Measurements from ENCODE around the gene CDCP1.

The CDCP1 gene

GRCh38 chr3:45167011-45167911 lies 21.1 kb upstream of the CDCP1 start:
- Histone ChIP-seq H3K9ac (ENCODE audit: insufficient read length) (peak overlapping the region; percentile 47), H3K27ac (peak overlapping the region; percentile 94), H3K4me3 (peak overlapping the region; percentile 66), H3K9me3 (ENCODE audit: low read depth, low read length) (no peaks in the 10 kb centered on the region), H3K36me3 (ENCODE audit: insufficient read depth, low read length) (no peaks in the 10 kb centered on the region)
- no peak for DNase-seq (ENCODE audit: low read depth, low spot score)
- TF ChIP-seq POLR2AphosphoS5 (IDR thresholded peaks at IDR 0.05; ENCODE audit: borderline replicate concordance, low read depth, low read length) = peak; percentile 45
- TF ChIP-seq FOXP2 (optimal IDR thresholded peaks at IDR 0.05; ENCODE audit: control extremely low read depth, extremely low read length, insufficient read depth) = no peak

DNA sequence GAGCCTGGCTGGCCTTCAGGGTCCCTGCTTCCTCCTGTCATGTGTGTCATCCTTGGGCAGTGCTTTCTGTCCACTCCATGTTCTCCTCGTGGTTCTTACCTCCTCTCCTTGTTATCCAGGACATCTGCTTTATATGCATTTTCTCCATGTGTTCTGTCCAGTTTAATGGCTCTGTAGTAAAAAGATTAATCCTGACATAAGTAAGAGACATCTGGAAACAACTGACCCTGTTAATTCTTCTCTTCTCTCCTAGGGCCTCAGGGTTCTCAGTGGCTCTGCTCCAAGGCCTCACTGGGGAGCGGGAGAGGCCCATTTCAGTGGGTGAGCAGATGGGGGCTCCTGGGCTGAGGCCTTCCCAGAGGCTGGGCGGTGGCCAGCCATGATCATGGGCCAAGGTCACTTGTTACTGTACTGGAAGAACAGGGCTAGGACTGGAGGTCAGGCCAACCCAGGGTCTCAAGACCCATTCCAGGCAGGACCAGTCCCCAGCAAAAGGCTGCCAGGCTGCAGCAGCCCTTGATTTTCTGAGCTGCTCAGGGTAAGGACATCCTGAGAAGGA lies 20.2 kb upstream of the CDCP1 start:
- H3K27ac ChIP-seq = peak overlapping the region; percentile 94; the same call in 1 of the 2 replicates
- no peak for TF ChIP-seq POLR2AphosphoS5 (IDR thresholded peaks at IDR 0.05; ENCODE audit: borderline replicate concordance, low read depth, low read length)
- no peak for TF ChIP-seq FOXP2 (optimal IDR thresholded peaks at IDR 0.05; ENCODE audit: control extremely low read depth, extremely low read length, insufficient read depth)
- no peak for TF ChIP-seq EZH2 (IDR thresholded peaks at IDR 0.05)
- H3K4me3 ChIP-seq = no peak overlapping the region
- DNase-seq (ENCODE audit: low read depth, low spot score) = no peak
- no peaks in the 10 kb centered on the region for H3K9me3 ChIP-seq (ENCODE audit: low read depth, low read length)
- H3K9ac ChIP-seq (ENCODE audit: insufficient read length) = no peak overlapping the region
- H3K36me3 ChIP-seq (ENCODE audit: insufficient read depth, low read length) = no peaks in the 10 kb centered on the region

DNA sequence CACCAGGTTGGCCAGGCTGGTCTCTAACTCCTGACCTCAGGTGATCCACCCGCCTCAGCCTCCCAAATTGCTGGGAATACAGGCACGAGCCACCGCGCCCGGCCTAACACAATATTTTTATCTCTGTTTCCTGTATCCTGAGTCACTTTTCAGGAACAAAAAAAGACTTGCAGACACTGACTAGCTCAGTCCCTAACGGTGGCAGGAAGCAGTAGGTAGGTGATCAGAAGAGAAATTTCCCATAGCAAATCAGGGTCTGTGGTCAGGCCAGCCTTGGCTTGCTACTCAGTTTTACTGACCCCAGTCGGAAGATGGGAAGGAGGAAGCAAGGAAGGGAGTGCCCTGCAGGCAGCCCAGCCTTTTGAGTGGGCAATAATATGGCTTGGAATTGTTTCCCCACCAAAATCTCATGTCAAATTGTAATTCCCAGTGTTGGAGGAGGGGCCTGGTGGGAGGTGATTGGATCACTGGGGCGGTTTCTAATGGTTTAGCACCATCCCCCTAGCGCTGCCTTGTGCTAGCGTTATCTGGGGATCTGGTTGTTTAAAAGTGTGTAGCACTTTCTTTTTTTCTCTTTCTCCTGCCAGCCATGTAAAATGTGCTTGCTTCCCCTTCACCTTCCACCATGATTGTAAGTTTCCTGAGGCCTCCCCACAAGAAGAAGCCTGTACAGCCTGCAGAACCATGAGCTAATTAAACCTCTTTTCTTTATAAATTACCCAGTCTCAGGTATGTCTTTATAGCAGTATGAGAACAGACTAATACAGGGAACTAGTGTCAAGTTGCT lies 19.5 kb upstream of the CDCP1 start:
- no peak for DNase-seq (ENCODE audit: low read depth, low spot score)
- H3K27ac ChIP-seq = no peak overlapping the region
- H3K9me3 ChIP-seq (ENCODE audit: low read depth, low read length) = no peaks in the 10 kb centered on the region
- no peak for TF ChIP-seq POLR2AphosphoS5 (IDR thresholded peaks at IDR 0.05; ENCODE audit: borderline replicate concordance, low read depth, low read length)
- TF ChIP-seq EZH2 (IDR thresholded peaks at IDR 0.05) = no peak
- no peak for TF ChIP-seq FOXP2 (optimal IDR thresholded peaks at IDR 0.05; ENCODE audit: control extremely low read depth, extremely low read length, insufficient read depth)
- H3K36me3 ChIP-seq (ENCODE audit: insufficient read depth, low read length) = no peaks in the 10 kb centered on the region
- no peak overlapping the region for H3K9ac ChIP-seq (ENCODE audit: insufficient read length)
- H3K4me3 ChIP-seq = no peak overlapping the region

DNA sequence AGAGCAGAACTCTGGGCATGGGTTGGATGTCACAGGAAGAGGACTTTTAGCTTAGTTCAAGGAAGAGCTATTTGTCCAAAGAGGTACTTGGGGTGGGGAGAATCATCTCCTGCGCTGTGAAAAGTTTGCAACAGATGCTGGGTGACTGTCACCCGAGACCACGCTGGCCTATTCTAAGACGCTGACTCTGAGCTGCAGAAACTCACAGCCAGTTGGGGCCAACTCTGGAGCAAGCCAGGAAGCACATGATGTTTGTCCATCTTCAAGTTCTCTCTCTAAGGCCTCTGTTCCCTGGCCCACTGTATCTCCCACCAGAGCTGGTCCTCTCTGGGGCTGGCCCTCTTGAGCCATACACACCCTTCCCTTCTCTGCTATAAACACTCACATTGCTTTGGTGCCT lies 17.9 kb upstream of the CDCP1 start:
- Histone ChIP-seq H3K9ac (ENCODE audit: insufficient read length) (no peak overlapping the region), H3K27ac (no peak overlapping the region), H3K9me3 (ENCODE audit: low read depth, low read length) (no peaks in the 10 kb centered on the region), H3K36me3 (ENCODE audit: insufficient read depth, low read length) (no peaks in the 10 kb centered on the region), H3K4me3 (no peak overlapping the region)
- TF ChIP-seq FOXP2 (optimal IDR thresholded peaks at IDR 0.05; ENCODE audit: control extremely low read depth, extremely low read length, insufficient read depth) (no peak), EZH2 (IDR thresholded peaks at IDR 0.05) (no peak), POLR2AphosphoS5 (IDR thresholded peaks at IDR 0.05; ENCODE audit: borderline replicate concordance, low read depth, low read length) (no peak)
- DNase-seq (ENCODE audit: low read depth, low spot score) = no peak

DNA sequence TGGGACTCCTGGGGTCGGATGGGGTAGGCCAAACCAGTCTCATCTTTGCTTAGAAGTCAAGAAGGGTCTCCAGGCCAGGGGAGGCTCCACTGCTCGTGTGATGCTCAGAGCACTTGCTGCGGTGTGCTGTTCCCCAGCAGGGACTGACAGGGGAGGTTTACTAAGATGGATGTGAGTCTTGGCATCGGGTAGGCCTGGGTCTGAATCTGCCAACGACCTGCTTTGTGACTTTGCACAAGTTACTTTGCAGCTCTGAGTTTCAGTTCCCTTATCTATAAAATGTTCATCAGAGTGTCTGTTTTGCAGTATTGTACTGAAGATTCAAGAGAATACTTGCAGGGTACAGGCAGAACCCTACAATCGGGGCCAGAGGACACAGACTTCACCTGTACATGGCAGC lies 17.3 kb upstream of the CDCP1 start:
- H3K36me3 ChIP-seq (ENCODE audit: insufficient read depth, low read length) = no peaks in the 10 kb centered on the region
- no peak overlapping the region for H3K4me3 ChIP-seq
- H3K9ac ChIP-seq (ENCODE audit: insufficient read length) = no peak overlapping the region
- no peak for TF ChIP-seq EZH2 (IDR thresholded peaks at IDR 0.05)
- no peak for DNase-seq (ENCODE audit: low read depth, low spot score)
- H3K9me3 ChIP-seq (ENCODE audit: low read depth, low read length) = no peaks in the 10 kb centered on the region
- H3K27ac ChIP-seq = no peak overlapping the region

GRCh38 chr3:45154641-45155147 lies 8.5 kb upstream of the CDCP1 start:
- Histone ChIP-seq H3K9me3 (ENCODE audit: low read depth, low read length) (no peaks in the 10 kb centered on the region), H3K4me3 (no peak overlapping the region), H3K27ac (no peak overlapping the region), H3K9ac (ENCODE audit: insufficient read length) (no peak overlapping the region), H3K36me3 (ENCODE audit: insufficient read depth, low read length) (no peaks in the 10 kb centered on the region)
- DNase-seq (ENCODE audit: low read depth, low spot score) = no peak
- no peak for TF ChIP-seq FOXP2 (optimal IDR thresholded peaks at IDR 0.05; ENCODE audit: control extremely low read depth, extremely low read length, insufficient read depth)
- no peak for TF ChIP-seq POLR2AphosphoS5 (IDR thresholded peaks at IDR 0.05; ENCODE audit: borderline replicate concordance, low read depth, low read length)
- no peak for TF ChIP-seq EZH2 (IDR thresholded peaks at IDR 0.05)

DNA sequence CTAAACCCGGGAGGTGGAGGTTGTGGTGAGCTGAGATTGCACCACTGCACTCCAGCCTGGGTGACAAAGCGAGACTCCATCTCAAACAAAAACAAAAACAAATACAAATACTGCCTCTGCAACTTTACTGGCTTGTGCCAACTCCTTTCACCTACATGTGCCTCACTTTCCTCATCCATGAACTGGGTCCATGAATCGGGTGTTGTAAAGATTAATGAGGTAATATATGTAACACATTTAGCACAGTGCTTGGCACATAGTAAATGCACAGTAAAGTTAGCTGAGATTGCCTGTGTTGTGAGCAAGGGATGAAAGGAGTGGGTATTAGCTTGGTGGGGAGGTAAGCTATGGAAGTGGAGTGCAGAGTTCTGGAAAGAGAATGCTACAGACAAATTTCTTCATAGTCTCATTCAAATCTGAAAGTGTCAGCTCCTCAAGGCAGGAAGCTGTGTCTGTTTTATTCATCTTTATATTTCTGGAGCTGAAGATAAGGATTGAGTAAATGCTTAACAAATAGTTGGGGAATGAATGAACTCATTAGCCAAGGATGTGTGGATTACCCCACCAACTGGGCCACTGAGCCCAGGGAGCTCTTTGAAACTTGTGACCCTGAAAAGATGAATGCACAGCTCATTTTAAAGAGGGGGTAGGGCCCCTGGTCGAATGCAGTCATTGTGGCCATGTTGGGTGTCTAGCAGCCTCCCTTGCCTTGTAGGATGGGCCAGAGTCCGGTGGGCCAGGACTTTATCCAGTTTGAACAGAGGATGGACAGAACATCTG lies 7.7 kb upstream of the CDCP1 start:
- Histone ChIP-seq H3K9me3 (ENCODE audit: low read depth, low read length) (no peaks in the 10 kb centered on the region), H3K27ac (no peak overlapping the region), H3K4me3 (no peak overlapping the region), H3K9ac (ENCODE audit: insufficient read length) (no peak overlapping the region), H3K36me3 (ENCODE audit: insufficient read depth, low read length) (no peaks in the 10 kb centered on the region)
- DNase-seq (ENCODE audit: low read depth, low spot score) = no peak
- TF ChIP-seq EZH2 (IDR thresholded peaks at IDR 0.05) = no peak
- no peak for TF ChIP-seq FOXP2 (optimal IDR thresholded peaks at IDR 0.05; ENCODE audit: control extremely low read depth, extremely low read length, insufficient read depth)
- TF ChIP-seq POLR2AphosphoS5 (IDR thresholded peaks at IDR 0.05; ENCODE audit: borderline replicate concordance, low read depth, low read length) = no peak
